DND-41 (cell line): Measurements from ENCODE around the gene CPA4.

ENCODE experiments used
- ATAC-seq: fragments of 200-7000 bp; cut with Tn5 transposase; 3 replicates; pipeline ENCODE4 v1.9.1; 2021; ENCODE audit warnings: low read depth; ENCODE audit not compliant: insufficient read depth
- DNase-seq: peaks from one replicate; pipeline ENCODE4 v3.0.0-alpha.2; 2020
- H2AFZ ChIP-seq: 2 replicates; pipeline ENCODE4 v1.6.0; 2012; ENCODE audit warnings: low read depth, low read length
- H3K27ac ChIP-seq: 2 replicates; pipeline ENCODE4 v1.5.1; 2012; ENCODE audit warnings: low read length, inconsistent platforms
- H3K27me3 ChIP-seq: fragments of 200-600 bp; sonication (generic); 2 replicates; pipeline ENCODE4 v1.6.0; 2012; ENCODE audit warnings: low read length, mild to moderate bottlenecking, inconsistent platforms; ENCODE audit not compliant: insufficient read depth, poor library complexity
- H3K36me3 ChIP-seq: 2 replicates; pipeline ENCODE4 v1.5.1; 2012; ENCODE audit warnings: low read length, inconsistent platforms; ENCODE audit not compliant: insufficient read depth
- H3K4me1 ChIP-seq: 2 replicates; pipeline ENCODE4 v1.5.1; 2012; ENCODE audit warnings: mild to moderate bottlenecking, low read length; ENCODE audit not compliant: insufficient read depth
- H3K4me2 ChIP-seq: 2 replicates; pipeline ENCODE4 v1.6.0; 2012; ENCODE audit warnings: mild to moderate bottlenecking, moderate library complexity, low read length, inconsistent platforms; ENCODE audit not compliant: insufficient read depth
- H3K4me3 ChIP-seq, 2 experiments: fragments of 200-600 bp in 1 of 2; shearing (Covaris generic) in 1 of 2; 2 replicates each; pipeline ENCODE4 v1.5.1; 2012 to 2016; ENCODE audit warnings: inconsistent platforms in 2 of 2, low read length in 2 of 2, mild to moderate bottlenecking in 2 of 2, low read depth in 1 of 2, moderate library complexity in 1 of 2
- H3K79me2 ChIP-seq: 2 replicates; pipeline ENCODE4 v1.6.0; 2012; ENCODE audit warnings: low read length, inconsistent platforms; ENCODE audit not compliant: insufficient read depth
- H3K9ac ChIP-seq: 2 replicates; pipeline ENCODE4 v1.6.0; 2012; ENCODE audit warnings: low read depth, mild to moderate bottlenecking, inconsistent platforms, low read length, moderate library complexity
- H3K9me3 ChIP-seq: 2 replicates; pipeline ENCODE4 v1.5.1; 2012; ENCODE audit warnings: low read length, moderate library complexity, mild to moderate bottlenecking, inconsistent platforms; ENCODE audit not compliant: insufficient read depth, severe bottlenecking
- H4K20me1 ChIP-seq: 2 replicates; pipeline ENCODE4 v1.6.0; 2012; ENCODE audit warnings: low read length; ENCODE audit not compliant: insufficient read depth
- EZH2 ChIP-seq: IDR thresholded peaks from 3 replicates; pipeline ENCODE4 v1.6.1; 2012; ENCODE audit warnings: borderline replicate concordance, low read depth, mild to moderate bottlenecking, moderate library complexity, low read length, inconsistent platforms; ENCODE audit not compliant: severe bottlenecking
- TF ChIP-seq, protein P1 (sequence below): IDR thresholded peaks from 2 replicates; pipeline ENCODE4 v1.5.1; 2012; ENCODE audit warnings: borderline replicate concordance, low read length, moderate library complexity, mild to moderate bottlenecking; ENCODE audit not compliant: poor library complexity, severe bottlenecking; ENCODE audit errors: extremely low read depth

Gene CPA4

GRCh38 chr7:130254555-130254954, 38.4 kb upstream of the CPA4 start:
- Histone ChIP-seq H3K4me1 (no peaks in the 10 kb centered on the region), H3K4me2 (no peak overlapping the region), H3K79me2 (no peaks in the 10 kb centered on the region), H3K9ac (no peak overlapping the region), H4K20me1 (no peaks in the 10 kb centered on the region), H3K4me3 (no peak overlapping the region), H3K36me3 (no peaks in the 10 kb centered on the region), H2AFZ (no peak overlapping the region), H3K27me3 (no peaks in the 10 kb centered on the region), H3K27ac (no peak overlapping the region), H3K9me3 (no peaks in the 10 kb centered on the region)
- ATAC-seq (no peak), DNase-seq (no peak)
- no peak for TF ChIP-seq EZH2
- TF ChIP-seq, protein P1, sequence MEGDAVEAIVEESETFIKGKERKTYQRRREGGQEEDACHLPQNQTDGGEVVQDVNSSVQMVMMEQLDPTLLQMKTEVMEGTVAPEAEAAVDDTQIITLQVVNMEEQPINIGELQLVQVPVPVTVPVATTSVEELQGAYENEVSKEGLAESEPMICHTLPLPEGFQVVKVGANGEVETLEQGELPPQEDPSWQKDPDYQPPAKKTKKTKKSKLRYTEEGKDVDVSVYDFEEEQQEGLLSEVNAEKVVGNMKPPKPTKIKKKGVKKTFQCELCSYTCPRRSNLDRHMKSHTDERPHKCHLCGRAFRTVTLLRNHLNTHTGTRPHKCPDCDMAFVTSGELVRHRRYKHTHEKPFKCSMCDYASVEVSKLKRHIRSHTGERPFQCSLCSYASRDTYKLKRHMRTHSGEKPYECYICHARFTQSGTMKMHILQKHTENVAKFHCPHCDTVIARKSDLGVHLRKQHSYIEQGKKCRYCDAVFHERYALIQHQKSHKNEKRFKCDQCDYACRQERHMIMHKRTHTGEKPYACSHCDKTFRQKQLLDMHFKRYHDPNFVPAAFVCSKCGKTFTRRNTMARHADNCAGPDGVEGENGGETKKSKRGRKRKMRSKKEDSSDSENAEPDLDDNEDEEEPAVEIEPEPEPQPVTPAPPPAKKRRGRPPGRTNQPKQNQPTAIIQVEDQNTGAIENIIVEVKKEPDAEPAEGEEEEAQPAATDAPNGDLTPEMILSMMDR, result no peak

GRCh38 chr7:130256704-130257103, 36.3 kb upstream of the CPA4 start:
- no peak overlapping the region for H3K9ac ChIP-seq
- no peaks in the 10 kb centered on the region for H3K36me3 ChIP-seq
- no peak overlapping the region for H3K4me2 ChIP-seq
- H3K79me2 ChIP-seq, result no peaks in the 10 kb centered on the region
- H3K4me3 ChIP-seq, result no peak overlapping the region
- no peak overlapping the region for H3K27ac ChIP-seq
- no peaks in the 10 kb centered on the region for H3K27me3 ChIP-seq
- DNase-seq, result no peak
- H4K20me1 ChIP-seq, result no peaks in the 10 kb centered on the region
- H2AFZ ChIP-seq, result no peak overlapping the region
- ATAC-seq, result no peak
- H3K4me1 ChIP-seq, result no peaks in the 10 kb centered on the region
- TF ChIP-seq, protein P1, result no peak
- no peak for TF ChIP-seq EZH2
- H3K9me3 ChIP-seq, result no peaks in the 10 kb centered on the region

- Histone ChIP-seq H3K4me1 (no peaks in the 10 kb centered on the region), H3K4me2 (no peak overlapping the region), H3K27ac (no peak overlapping the region), H4K20me1 (no peaks in the 10 kb centered on the region), H3K4me3 (no peak overlapping the region), H3K9ac (no peak overlapping the region), H3K79me2 (no peaks in the 10 kb centered on the region), H3K36me3 (no peaks in the 10 kb centered on the region), H3K27me3 (peaks cover 7% of the 10 kb centered on the region), H3K9me3 (no peaks in the 10 kb centered on the region), H2AFZ (no peak overlapping the region)
- ATAC-seq (no peak), DNase-seq (no peak)
- TF ChIP-seq, protein P1, result no peak
Measured at GRCh38 chr7:130258494-130259078, 34.4 kb upstream of the CPA4 start.

DNA sequence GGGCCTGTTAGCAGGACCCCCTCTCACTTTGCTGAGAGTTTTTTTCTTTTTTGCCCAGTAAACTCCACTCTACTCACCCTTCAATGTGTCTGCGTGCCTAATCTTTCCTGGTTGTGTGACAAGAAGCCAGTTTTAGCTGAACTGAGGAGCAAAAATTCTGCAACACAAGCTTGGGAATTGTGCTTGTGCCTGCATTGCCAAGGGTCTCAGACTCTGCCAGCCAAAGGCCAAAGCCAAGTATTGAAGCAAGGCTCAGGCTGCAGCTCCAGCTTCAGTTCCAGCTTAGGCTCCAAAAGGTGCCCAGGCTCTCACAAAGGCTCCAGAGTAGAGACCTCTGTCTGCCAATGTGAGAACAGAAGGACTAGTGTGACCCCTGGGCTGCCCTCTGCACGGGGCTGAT, 30.5 kb upstream of the CPA4 start:
- no peak overlapping the region for H3K4me3 ChIP-seq
- ATAC-seq (no peak), DNase-seq (no peak)
- H3K79me2 ChIP-seq, result no peaks in the 10 kb centered on the region
- H3K36me3 ChIP-seq, result no peaks in the 10 kb centered on the region
- H3K9me3 ChIP-seq, result no peaks in the 10 kb centered on the region
- no peak overlapping the region for H3K9ac ChIP-seq
- H4K20me1 ChIP-seq, result no peaks in the 10 kb centered on the region
- H3K27me3 ChIP-seq, result peaks cover 13% of the 10 kb centered on the region
- H2AFZ ChIP-seq, result no peak overlapping the region
- no peak overlapping the region for H3K4me2 ChIP-seq
- TF ChIP-seq EZH2, result no peak
- TF ChIP-seq, protein P1, result no peak
- H3K4me1 ChIP-seq, result no peaks in the 10 kb centered on the region
- H3K27ac ChIP-seq, result no peak overlapping the region
